Measurements from ENCODE around the gene ZNF512. TPM values are rescaled to one million over a fixed set of nuclear protein-coding genes. Genes with fewer than 3 reads are reported as not detected.
A peak's percentile ranks its signal among the peaks of the same experiment; 100 is the strongest.
"Not testable (repeated sequence)": the region's sequence is repeated elsewhere in the genome, so short reads cannot be mapped to it uniquely, and the experiment has no call there.

The ZNF512 gene
- total RNA-seq, 1 experiment from 2014 or later = 34.2 TPM

- ChIA-PET POLR2A (no interaction called here), CTCF (interaction anchor here (0.9 kb wide), 1 partner anchor 182 kb away, joined by 3 read pairs; no protein-coding TSS in a partner anchor)
- Mint-ChIP-seq H3K27me3 (ENCODE audit: low read depth) (no peaks in the 10 kb centered on the region), H3K4me1 (peaks cover 17% of the 10 kb centered on the region), H3K36me3 (peaks cover 14% of the 10 kb centered on the region), H3K9me3 (no peaks in the 10 kb centered on the region), H3K4me3 (no peak overlapping the region), H3K27ac (peak overlapping the region; percentile 32; the same call in 1 of the 2 replicates)
- ATAC-seq (peak; percentile 66), DNase-seq (ENCODE audit: low spot score) (no peak)
- no peak for TF ChIP-seq TCF7 (CRISPR knock-in tag; IDR thresholded peaks at IDR 0.05; ENCODE audit: low read depth)
These were observed 40.1 kb downstream of the ZNF512 start for GRCh38 chr2:27622921-27623384.

- no peak for DNase-seq (ENCODE audit: low spot score)
- no peak for ATAC-seq
- Mint-ChIP-seq H3K36me3 (peaks cover 6% of the 10 kb centered on the region; the same call in 1 of the 2 replicates), H3K4me1 (peaks cover 22% of the 10 kb centered on the region), H3K27me3 (ENCODE audit: low read depth) (no peaks in the 10 kb centered on the region), H3K9me3 (no peaks in the 10 kb centered on the region), H3K27ac (no peak overlapping the region), H3K4me3 (no peak overlapping the region)
- TF ChIP-seq SOX15 (CRISPR knock-in tag; IDR thresholded peaks at IDR 0.05) = no peak
- TF ChIP-seq, protein P1, sequence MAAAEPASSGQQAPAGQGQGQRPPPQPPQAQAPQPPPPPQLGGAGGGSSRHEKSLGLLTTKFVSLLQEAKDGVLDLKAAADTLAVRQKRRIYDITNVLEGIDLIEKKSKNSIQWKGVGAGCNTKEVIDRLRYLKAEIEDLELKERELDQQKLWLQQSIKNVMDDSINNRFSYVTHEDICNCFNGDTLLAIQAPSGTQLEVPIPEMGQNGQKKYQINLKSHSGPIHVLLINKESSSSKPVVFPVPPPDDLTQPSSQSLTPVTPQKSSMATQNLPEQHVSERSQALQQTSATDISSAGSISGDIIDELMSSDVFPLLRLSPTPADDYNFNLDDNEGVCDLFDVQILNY (CRISPR knock-in tag; IDR thresholded peaks at IDR 0.05) = no peak
- no peak for TF ChIP-seq MLX (CRISPR knock-in tag; IDR thresholded peaks at IDR 0.05)
- no peak for TF ChIP-seq ZNF423 (CRISPR knock-in tag; IDR thresholded peaks at IDR 0.05)
- TF ChIP-seq FOXK1 (CRISPR knock-in tag; IDR thresholded peaks at IDR 0.05) = no peak
- TF ChIP-seq SMAD4 (CRISPR knock-in tag; IDR thresholded peaks at IDR 0.05) = no peak
- TF ChIP-seq, protein P2, sequence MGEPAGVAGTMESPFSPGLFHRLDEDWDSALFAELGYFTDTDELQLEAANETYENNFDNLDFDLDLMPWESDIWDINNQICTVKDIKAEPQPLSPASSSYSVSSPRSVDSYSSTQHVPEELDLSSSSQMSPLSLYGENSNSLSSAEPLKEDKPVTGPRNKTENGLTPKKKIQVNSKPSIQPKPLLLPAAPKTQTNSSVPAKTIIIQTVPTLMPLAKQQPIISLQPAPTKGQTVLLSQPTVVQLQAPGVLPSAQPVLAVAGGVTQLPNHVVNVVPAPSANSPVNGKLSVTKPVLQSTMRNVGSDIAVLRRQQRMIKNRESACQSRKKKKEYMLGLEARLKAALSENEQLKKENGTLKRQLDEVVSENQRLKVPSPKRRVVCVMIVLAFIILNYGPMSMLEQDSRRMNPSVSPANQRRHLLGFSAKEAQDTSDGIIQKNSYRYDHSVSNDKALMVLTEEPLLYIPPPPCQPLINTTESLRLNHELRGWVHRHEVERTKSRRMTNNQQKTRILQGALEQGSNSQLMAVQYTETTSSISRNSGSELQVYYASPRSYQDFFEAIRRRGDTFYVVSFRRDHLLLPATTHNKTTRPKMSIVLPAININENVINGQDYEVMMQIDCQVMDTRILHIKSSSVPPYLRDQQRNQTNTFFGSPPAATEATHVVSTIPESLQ (CRISPR knock-in tag; IDR thresholded peaks at IDR 0.05) = no peak
- no peak for TF ChIP-seq IRF2 (CRISPR knock-in tag; IDR thresholded peaks at IDR 0.05; ENCODE audit: borderline replicate concordance, low read depth)
- TF ChIP-seq TEAD4 (CRISPR knock-in tag; IDR thresholded peaks at IDR 0.05) = no peak
- TF ChIP-seq, protein P3, sequence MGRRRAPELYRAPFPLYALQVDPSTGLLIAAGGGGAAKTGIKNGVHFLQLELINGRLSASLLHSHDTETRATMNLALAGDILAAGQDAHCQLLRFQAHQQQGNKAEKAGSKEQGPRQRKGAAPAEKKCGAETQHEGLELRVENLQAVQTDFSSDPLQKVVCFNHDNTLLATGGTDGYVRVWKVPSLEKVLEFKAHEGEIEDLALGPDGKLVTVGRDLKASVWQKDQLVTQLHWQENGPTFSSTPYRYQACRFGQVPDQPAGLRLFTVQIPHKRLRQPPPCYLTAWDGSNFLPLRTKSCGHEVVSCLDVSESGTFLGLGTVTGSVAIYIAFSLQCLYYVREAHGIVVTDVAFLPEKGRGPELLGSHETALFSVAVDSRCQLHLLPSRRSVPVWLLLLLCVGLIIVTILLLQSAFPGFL (CRISPR knock-in tag; IDR thresholded peaks at IDR 0.05; ENCODE audit: borderline replicate concordance) = no peak
- TF ChIP-seq, protein P4, sequence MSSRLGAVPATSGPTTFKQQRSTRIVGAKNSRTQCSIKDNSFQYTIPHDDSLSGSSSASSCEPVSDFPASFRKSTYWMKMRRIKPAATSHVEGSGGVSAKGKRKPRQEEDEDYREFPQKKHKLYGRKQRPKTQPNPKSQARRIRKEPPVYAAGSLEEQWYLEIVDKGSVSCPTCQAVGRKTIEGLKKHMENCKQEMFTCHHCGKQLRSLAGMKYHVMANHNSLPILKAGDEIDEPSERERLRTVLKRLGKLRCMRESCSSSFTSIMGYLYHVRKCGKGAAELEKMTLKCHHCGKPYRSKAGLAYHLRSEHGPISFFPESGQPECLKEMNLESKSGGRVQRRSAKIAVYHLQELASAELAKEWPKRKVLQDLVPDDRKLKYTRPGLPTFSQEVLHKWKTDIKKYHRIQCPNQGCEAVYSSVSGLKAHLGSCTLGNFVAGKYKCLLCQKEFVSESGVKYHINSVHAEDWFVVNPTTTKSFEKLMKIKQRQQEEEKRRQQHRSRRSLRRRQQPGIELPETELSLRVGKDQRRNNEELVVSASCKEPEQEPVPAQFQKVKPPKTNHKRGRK (CRISPR knock-in tag; IDR thresholded peaks at IDR 0.05; ENCODE audit: borderline replicate concordance) = no peak
- TF ChIP-seq, protein P5, sequence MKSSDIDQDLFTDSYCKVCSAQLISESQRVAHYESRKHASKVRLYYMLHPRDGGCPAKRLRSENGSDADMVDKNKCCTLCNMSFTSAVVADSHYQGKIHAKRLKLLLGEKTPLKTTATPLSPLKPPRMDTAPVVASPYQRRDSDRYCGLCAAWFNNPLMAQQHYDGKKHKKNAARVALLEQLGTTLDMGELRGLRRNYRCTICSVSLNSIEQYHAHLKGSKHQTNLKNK (CRISPR knock-in tag; IDR thresholded peaks at IDR 0.05) = no peak
- no peak for TF ChIP-seq NR3C1 (CRISPR knock-in tag; conservative IDR thresholded peaks at IDR 0.05; ENCODE audit: low read depth)
- TF ChIP-seq ZNF671 (CRISPR knock-in tag; IDR thresholded peaks at IDR 0.05) = no peak
- TF ChIP-seq FOXJ3 (CRISPR knock-in tag; IDR thresholded peaks at IDR 0.05; ENCODE audit: borderline replicate concordance) = no peak
- CTCF ChIA-PET = no interaction called here
- POLR2A ChIA-PET = no interaction called here
These were observed 42.1 kb downstream of the ZNF512 start for GRCh38 chr2:27624943-27625342.

DNA sequence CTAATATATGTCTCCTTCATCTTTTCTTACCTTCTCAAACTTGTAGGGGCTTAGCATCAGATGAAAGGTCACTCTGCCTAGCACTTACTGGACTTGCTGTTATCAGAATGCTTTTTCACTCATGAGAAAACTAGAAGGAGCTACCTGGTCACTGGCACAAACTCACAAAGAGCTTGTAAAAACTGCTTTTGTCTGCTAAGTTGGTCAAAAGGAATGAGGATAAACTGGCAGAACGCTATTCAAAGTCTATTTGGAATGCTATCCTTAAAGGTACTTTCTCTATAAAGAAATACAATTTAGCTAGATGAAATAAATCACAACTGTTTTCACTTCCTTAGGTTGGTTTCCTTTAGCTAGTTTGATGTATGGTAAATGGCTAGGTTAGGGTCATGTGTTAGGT lies 43.5 kb downstream of the ZNF512 start:
- H3K9me3 Mint-ChIP-seq; H3K27ac Mint-ChIP-seq; H3K4me3 Mint-ChIP-seq; POLR2A ChIA-PET; ATAC-seq; H3K27me3 Mint-ChIP-seq (ENCODE audit: low read depth); CTCF ChIA-PET; DNase-seq (ENCODE audit: low spot score): not testable (repeated sequence)
- peaks cover 13% of the 10 kb centered on the region; the same call in 1 of the 2 replicates for H3K36me3 Mint-ChIP-seq
- H3K4me1 Mint-ChIP-seq = peaks cover 22% of the 10 kb centered on the region

DNA sequence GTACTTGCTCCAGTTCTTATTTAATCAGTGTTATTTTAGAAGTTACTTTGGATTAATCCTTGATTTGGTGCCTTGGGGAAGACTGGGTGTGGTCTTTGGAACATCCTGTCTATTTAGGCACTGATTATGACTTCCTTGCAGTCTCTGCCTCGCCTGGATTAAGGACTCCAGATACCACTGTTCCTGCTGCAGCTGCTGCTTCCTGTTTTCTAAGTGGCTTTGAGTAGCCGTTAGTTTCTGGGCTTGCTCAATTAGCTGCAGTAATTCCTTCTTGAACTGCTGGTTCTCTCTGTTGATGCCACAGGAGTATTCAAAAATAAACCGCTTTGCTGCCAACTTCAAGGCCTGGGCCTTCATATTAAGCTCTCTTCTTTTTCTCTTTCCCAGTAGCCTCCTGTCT lies 44.1 kb downstream of the ZNF512 start:
- Mint-ChIP-seq H3K27ac (peak overlapping the region; percentile 73; the same call in 1 of the 2 replicates), H3K36me3 (peaks cover 19% of the 10 kb centered on the region), H3K4me1 (peaks cover 21% of the 10 kb centered on the region)
- H3K9me3 Mint-ChIP-seq; ATAC-seq; POLR2A ChIA-PET; H3K27me3 Mint-ChIP-seq (ENCODE audit: low read depth); CTCF ChIA-PET; H3K4me3 Mint-ChIP-seq; DNase-seq (ENCODE audit: low spot score): not testable (repeated sequence)

Data from WTC11 (cell line).